GM18867 (cell line): ENCODE results near the gene GAS7.
"Not testable (repeated sequence)": the region's sequence is repeated elsewhere in the genome, so short reads cannot be mapped to it uniquely, and the experiment has no call there.

Source experiments
- ATAC-seq: cut with Tn5 transposase; IDR thresholded peaks from one replicate; pipeline ENCODE4 v1.9.1; 2021; ENCODE audit warnings: mild to moderate bottlenecking, moderate library complexity; ENCODE audit not compliant: unreplicated experiment

The GAS7 gene

DNA sequence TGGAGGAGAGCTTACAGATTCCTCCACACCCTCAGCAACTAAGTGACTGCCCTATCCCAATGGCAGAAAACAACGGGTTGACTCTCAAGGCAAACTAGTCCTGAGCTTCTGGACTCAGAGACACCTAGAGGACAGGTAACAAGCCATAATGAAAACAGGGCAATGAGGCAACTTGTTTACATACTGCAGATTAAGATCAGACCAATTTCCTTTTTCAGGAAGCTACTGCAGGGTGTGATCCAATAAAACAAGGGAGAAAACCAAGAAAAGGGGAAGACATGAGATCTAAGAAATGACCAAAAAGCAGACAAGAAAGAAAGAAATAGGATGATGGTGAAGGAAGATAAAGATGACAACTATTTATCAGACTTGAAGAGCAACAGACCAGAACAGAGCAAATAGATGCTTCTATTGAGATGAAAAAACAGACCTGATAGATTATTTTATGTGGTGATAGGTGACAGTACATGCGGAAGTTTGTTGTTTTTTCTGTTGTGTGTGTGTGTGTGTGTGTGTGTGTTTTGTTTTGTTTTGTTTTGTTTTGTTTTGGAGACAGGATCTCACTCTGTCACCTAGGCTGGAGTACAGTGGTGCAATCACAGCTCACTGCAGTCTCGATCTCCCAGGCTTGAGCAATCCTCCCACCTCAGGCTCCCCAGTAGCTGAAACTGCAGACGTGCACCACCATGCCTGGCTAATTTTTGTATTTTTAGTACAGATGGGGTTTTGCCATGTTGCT, 120.7 kb downstream of the GAS7 start:
- ATAC-seq, result no peak

DNA sequence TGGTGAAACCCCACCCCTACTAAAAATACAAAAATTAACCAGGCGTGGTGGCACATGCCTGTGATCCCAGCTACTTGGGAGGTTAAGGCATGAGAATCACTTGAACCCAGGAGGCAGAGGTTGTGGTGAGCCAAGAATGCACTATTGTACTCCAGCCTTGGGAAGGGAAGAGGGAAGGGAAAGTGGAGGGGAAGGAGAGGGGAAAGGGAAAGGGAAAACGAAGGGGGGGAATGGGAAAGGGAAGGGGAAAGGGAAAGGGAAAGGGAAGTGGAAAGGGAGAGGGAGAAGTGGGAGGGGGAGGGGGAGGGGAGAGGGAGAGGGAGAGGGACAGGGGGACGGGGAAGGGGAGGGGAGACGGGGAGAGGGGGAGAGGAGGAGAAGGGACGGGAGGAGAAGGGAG, 122.5 kb downstream of the GAS7 start:
- no peak for ATAC-seq

DNA sequence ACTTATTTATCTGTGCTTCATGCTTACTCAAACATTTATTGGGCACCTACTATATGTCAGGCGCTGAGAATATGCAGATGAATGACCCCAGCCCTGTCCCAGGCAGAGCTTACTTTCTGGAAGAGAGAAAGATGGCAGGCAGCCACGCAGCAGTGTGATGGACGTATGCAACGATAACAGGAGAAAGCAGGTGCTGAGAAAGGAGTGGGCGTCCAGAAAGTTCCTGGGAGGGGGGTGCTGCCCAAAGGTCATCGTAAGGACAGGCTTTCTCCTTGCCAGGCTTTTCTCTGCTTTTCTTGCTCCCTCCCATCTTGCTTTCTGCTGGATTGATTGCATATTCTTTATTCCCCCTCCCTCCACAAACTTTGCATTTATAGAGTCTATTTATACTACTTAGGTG, 124.5 kb downstream of the GAS7 start:
- ATAC-seq, result no peak

DNA sequence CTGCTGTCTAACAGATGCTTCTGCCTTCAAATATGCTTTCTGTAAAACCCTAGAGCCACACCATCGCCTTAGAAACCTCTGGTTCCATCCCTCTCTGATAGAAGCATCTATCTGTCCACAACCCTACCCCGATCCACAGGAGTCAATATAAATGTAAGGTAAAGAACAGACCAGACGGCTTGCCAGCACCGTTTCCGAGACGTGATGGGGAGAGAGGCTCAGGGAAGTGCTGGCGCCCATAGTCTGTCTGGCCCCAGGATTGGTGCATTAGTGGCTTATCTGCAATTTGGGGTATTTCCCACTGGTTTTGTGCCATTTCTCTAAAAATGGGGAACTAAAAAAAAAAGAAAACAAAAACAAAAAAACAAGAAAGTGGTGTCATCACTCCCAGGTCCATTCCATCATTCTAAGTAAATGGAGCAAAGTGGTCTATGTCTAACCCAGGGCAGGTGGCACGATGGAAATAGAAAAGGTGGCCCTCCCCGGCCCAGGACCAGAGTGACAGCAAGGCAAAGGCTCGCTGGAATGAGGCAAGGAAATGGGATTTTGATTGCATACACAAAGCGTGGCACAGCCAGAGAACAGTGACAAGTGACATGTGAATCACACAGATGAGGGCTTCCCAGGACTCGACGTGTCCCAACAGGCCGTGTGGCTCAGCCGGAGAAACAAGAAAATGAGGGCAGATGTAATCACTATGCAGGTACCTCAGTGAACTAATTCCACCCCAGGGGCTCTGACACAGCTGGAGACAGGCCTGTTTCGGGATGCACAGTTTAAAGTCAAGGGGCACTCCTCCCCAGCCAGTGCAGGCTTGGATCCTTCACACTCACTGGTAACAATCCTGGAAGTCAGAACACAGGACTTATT, 125.6 kb downstream of the GAS7 start:
- ATAC-seq, result no peak

DNA sequence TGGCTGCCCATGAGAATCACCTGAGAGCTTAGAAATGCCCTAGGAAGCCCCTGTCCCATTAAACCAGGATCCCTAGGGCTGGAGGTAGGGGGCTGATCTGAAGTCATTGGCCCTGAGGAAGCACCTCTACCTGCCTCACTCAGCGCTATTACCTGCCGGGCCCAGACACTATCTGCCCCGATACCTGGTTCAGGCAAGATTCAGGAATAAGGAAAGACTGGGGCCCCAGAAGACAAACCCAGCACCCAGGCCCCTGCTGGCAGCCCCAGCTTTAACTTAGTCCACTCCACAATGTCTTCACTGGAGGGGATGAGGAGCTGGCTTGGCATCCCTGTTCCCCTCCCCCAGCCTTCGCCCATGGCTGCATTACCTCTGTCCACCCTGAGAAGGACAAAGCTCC, 126.3 kb downstream of the GAS7 start:
- ATAC-seq, result no peak

DNA sequence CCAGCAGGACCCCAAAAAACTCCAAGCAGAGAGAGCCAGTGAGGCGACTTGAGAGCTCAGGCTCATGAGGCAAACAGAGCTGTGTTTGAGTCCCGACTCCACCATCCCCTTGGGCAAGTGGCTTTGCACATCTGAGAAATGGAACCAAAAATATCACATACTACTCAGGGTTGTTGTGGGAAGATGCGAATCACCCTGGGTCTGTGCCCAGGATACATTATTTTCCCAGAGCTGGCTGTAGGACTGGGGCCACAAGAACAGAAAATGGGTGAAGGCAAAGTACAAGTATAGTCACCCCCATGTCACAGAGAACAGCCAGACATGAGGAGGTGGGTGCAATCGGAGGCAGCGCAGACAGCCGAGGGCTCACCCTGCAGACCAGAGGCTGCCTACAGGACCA, 127.3 kb downstream of the GAS7 start:
- ATAC-seq, result no peak

DNA sequence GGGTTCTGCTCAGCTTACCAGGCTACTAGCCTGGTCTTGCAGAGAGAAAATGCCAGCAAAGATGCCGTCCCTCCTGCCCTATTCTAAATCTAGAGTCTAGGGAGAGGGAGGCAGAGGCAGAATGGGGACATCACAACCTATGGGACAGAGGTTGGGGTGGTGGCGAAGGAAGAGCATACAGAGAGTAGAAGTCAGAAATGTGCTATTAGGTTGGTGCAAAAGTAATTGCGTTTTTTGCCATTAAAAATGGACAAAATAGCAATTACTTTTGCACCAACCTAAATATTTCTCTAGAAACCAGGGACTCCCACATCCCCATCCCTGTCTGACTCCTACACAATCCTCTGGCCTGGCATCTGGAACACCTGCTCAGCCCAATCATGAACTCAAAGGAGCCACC, 127.7 kb downstream of the GAS7 start:
- ATAC-seq, result no peak

DNA sequence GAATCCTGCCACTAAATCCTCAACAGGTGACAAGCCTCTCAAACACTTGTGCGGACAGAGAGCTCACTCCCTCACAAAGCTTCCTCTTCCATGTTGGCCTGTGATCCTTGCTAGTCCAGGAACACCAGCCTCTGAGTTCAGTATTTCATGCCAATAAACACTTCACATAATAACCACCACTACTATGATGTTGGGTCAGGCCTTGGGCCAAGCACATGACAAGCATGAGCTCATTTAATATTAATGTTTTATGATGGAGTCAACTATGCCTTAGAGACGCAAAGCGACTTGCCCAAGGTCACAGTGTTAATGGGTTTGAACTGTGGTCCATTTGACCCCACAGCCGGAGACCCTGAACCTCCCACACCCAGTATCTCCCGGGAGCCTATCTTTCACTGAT, 129.1 kb downstream of the GAS7 start:
- ATAC-seq, result no peak

DNA sequence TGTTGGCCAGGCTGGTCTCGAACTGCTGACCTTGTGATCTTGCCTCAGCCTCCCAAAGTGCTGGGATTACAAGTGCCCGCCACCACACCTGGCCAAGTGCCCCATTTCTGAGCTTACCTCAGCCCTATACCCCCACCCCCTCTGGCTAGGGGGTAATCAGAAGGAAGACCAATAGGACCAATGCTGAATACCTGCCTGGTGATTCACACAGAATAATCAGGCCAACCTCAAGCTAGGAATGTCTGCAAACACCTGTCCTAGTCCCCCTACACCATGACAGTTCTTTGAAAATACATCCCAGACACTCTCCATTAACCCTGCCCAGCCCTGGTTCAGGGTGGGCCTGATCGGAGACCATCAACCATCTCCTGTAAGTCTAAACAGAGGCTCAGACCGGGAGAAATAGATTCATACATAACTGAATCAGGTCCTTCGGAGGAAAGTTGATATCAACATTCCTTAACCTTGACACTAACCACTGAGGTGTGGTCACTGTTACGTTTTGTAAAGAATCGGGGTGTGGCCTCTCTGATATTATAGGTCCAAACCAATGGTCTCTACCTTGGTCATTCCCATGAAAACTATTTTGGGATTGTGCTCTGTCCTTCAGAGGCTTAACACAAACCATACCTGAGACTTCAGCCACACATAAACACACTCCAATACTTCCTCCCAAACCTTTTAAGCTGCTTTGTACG, 130.8 kb downstream of the GAS7 start:
- no peak for ATAC-seq

DNA sequence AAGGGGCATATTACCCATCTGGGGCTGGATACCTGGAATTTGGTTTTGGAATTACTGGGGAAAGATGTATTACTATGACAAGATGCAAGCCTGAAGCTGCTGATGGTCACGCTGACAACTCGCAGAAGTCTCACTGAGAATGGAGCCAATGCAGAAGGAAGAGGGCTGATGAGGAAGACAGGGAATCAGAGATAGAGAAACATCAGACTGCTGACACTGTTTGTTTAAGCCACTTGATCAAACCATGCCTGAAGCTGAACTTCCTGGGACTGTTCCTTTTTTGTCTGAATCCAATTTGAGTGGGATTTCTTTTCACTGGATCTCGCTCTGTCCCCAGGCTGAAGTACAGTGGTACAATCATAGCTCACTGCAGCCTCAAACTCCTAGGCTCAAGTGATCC, 133.9 kb downstream of the GAS7 start:
- ATAC-seq, result no peak

DNA sequence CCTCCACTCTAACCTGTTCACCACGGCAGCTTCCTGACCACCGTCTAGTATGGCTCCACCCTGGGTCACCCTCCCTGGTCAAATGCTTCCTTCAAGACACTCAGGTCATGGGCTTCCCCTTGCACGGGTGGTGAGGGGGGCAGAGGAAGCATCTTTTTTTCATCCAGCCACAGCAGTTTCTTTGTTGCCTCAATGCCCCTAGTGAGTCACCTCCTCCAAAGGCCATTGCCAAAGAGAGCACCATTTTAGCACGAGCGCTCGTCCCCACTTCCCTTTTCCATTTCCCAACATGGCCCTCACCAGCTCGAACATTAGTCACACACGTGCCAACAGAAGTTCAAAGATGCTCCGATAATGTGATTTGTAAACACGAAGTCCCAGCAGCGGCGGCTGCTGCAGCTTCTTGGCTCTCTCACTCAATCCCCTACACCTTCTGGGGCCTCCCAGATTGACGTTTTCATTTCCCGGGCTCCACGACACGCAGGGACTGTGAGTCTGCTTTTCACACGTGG, 134.6 kb downstream of the GAS7 start:
- no peak for ATAC-seq

DNA sequence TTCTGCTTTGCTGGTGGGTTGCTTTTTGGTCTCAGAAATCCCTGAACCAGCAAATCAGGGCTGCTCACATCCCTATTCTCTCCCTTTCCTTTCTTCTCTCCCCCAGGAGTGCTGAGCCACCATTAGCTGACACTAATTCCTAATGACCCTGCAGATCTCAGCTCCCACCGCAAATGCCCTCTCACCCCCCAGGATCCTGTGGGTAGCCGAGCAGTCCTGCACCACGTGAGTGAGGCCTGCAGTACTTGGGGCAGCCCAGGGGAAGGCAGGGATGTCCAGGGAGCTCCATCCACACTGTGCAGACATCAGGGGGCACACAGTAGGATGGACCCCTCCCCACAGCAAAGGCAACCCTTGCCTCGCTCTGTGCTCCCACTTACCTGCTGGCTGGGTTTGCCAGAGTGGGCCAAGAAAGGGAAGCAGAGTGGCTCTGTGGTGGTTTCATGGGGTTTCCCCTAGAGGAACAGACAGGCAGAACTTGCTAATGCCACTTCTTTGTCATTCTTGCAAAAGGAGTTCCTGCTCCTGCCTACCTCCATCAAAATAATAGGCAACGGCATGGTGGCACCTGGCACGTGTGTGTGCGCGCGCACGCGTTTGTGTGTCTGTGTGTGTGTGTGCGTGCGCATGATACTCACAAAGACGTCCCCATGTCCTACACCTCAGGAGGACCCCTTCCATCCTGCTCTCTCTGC, 135.6 kb downstream of the GAS7 start:
- no peak for ATAC-seq

DNA sequence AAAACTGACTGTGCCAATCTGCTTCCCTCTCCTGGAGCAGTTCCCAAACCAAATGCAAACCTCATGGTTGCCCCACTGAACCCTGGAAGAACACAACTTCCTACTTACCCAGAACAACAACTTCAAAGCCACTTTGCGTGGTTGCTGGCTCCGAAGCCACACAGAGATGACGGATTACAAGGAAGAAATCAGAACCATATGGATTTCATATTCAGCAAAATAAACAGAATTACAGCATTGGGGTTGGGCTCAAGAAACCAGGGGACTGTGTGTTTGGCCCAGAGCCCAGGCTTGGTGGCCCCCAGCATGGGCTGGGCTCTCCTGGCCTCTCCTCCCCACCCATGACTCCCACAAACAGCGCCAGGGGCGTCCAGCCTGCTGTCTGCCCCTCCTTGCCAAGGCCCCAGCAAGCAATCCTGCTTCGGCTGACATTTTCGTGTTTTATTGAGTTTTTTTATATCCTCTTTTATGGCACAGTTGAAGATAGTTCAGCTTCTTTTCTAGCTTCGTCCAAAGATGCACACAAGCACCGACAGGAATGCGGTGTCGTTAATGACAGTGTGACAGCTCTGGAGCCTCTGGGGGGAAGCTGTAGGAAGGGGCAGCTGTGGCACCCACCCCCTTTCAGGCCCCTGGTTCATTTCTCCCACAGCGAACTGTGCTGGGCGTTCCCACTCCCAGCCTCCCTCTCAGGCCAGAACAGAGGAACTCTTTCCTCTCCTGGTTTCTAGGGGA, 137.1 kb downstream of the GAS7 start:
- no peak for ATAC-seq

DNA sequence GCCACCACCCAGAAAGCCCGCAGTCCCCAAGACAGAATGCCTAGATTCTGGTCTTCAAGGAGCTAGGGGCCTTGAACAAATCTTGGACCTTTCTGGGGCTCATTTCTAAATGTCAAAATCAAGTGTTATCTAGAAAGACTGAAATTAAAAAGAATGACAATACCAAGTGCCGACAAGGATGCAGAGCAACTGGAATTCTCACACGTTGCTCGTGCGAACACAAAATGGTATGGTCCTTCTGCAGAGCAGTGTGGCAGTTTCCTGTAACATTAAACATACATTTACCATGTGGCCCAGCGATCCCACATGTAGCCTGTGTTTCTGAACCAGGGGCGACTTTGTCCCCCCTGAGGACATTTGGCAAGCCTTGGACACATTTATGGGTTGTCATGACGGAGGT, 137.9 kb downstream of the GAS7 start:
- no peak for ATAC-seq

DNA sequence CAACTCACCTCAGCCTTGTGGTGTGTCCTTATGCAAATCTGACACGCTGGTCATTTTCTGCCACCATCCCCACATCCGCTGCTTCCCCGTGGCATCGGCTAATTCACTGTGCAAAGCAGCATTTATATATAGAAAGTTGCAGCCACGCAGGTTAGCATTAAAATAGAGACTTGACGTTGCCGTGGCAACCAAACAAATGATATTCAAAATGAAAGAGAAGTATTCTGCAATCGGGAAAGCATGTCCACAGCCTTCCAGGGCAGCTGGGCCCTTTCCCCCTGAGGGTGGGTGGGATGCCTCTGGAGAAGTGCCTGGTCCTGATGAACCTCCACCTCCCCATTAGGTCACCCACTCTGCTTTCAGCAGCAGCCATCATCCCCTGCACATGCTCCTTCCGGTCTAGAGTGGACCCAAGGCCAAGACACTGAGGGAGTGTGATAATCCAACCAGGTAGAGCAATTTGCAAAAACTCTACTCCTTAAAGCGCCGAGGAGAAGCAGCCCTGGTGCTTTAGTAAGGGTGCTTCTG, 138.7 kb downstream of the GAS7 start:
- ATAC-seq, result peak; percentile 88

DNA sequence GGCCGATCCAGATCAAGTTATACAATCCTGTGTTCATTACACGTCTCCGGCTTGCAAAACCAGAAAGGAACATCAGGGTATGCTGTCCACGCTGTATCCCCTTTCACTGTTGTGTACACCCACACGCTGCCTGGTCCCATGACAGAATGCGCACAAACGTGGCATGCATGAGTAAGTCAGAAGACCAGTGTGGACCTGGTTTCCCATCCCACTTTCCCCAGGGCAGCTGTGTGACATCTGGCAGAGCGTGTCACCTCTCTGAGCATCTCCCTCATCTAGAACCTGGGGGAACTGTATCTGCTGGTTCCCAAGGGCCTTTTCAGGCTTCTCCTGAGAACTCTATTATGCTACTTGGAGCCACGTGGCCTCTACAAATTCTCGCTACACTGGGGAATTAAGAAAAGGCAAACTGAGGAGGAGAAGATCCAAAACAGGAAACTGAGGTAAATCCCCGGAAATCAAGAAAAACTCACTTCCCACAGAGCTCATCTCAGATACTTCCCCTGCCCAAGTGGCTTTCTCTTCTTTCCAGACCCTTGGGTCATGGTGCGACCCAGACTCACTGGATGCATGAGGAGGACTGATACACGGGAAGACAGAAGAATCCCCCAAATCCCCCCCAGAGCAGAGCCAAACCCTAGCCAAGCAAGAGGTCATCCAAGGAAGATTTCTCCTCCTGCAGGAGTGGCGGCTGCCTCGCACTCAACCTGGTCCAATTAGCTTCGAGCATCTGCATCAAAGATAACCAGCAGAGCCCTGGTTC, 139.3 kb downstream of the GAS7 start:
- ATAC-seq, result peak; percentile 36

DNA sequence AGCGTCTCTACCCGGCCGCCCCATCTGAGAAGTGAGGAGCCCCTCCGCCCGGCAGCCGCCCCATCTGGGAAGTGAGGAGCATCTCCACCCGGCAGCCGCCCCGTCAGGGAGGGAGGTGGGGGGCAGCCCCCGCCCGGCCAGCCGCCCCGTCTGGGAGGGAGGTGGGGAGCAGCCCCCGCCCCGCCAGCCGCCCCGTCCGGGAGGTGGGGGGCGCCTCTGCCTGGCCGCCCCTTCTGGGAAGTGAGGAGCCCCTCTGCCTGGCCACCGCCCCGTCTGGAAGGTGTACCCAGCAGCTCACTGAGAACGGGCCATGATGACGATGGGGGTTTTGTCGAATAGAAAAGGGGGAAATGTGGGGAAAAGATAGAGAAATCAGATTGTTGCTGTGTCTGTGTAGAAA, 140.9 kb downstream of the GAS7 start:
- ATAC-seq, result not testable (repeated sequence)

DNA sequence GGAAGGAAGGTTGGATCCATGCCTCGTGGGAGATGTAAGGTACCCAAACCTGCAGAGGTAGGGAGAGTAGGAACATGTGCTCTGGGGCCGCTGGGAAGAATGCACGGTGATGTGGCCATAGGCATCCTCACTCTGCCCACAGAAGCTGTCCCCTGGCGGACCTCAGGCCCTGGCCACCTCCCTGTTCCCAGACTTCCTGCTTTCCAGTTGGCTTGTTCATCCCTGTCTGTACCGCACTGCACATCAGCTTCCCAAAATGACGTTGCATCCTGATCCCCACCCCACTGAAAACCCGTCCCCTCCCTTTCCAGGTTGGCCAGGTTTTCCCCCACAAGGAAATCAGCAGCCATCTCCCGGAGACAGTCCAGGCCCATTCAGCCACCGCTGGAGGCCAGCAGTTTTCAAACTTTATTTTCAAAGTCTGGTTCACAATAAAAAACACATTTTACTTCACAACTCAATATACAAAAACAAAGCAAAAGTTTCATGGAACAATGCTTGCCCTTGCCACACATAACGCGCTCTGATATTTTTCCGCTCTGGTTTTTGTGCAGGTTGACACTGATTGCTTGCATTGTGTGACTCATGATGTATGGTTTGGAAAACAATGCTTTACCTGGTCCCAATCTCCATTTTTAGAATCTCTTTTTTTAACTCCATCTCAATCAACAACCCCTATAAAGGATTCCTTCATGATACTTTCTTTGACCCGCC, 143.0 kb downstream of the GAS7 start:
- no peak for ATAC-seq
